Measurements from ENCODE around the gene MCAM.

MCAM gene

GRCh38 chr11:119362741-119363080 lies 45.8 kb upstream of the MCAM start:
- TF ChIP-seq SIN3A (IDR thresholded peaks at IDR 0.05; ENCODE audit: borderline replicate concordance, insufficient read depth, low read length) (no peak), REST (IDR thresholded peaks at IDR 0.05; ENCODE audit: insufficient read depth in 1 of 2, low read depth in 2 of 2, low read length in 2 of 2) (no peak), TAF1 (IDR thresholded peaks at IDR 0.05; ENCODE audit: borderline replicate concordance, insufficient read depth, low read length) (no peak), POLR2AphosphoS5 (IDR thresholded peaks at IDR 0.05; ENCODE audit: low read depth, low read length) (no peak), FOXP2 (optimal IDR thresholded peaks at IDR 0.05; ENCODE audit: borderline replicate concordance, extremely low read depth, extremely low read length, insufficient read depth) (no peak)

- TF ChIP-seq SIN3A (IDR thresholded peaks at IDR 0.05; ENCODE audit: borderline replicate concordance, insufficient read depth, low read length) (no peak), TAF1 (IDR thresholded peaks at IDR 0.05; ENCODE audit: borderline replicate concordance, insufficient read depth, low read length) (no peak), FOXP2 (optimal IDR thresholded peaks at IDR 0.05; ENCODE audit: borderline replicate concordance, extremely low read depth, extremely low read length, insufficient read depth) (no peak), REST (IDR thresholded peaks at IDR 0.05; ENCODE audit: insufficient read depth in 1 of 2, low read depth in 2 of 2, low read length in 2 of 2) (no peak), POLR2AphosphoS5 (IDR thresholded peaks at IDR 0.05; ENCODE audit: low read depth, low read length) (no peak)
Observed at GRCh38 chr11:119361941-119362725, 45.2 kb upstream of the MCAM start.

GRCh38 chr11:119361056-119361787 lies 44.3 kb upstream of the MCAM start:
- no peak for TF ChIP-seq REST (IDR thresholded peaks at IDR 0.05; ENCODE audit: insufficient read depth in 1 of 2, low read depth in 2 of 2, low read length in 2 of 2)
- no peak for TF ChIP-seq SIN3A (IDR thresholded peaks at IDR 0.05; ENCODE audit: borderline replicate concordance, insufficient read depth, low read length)
- no peak for TF ChIP-seq TAF1 (IDR thresholded peaks at IDR 0.05; ENCODE audit: borderline replicate concordance, insufficient read depth, low read length)
- TF ChIP-seq POLR2AphosphoS5 (IDR thresholded peaks at IDR 0.05; ENCODE audit: low read depth, low read length), result no peak
- no peak for TF ChIP-seq FOXP2 (optimal IDR thresholded peaks at IDR 0.05; ENCODE audit: borderline replicate concordance, extremely low read depth, extremely low read length, insufficient read depth)

GRCh38 chr11:119359365-119360214 lies 42.7 kb upstream of the MCAM start:
- TF ChIP-seq REST (IDR thresholded peaks at IDR 0.05; ENCODE audit: insufficient read depth in 1 of 2, low read depth in 2 of 2, low read length in 2 of 2), result no peak
- no peak for TF ChIP-seq FOXP2 (optimal IDR thresholded peaks at IDR 0.05; ENCODE audit: borderline replicate concordance, extremely low read depth, extremely low read length, insufficient read depth)

Data from PFSK-1 (cell line).